ENCODE results near the gene TENM4. TPM values are rescaled to one million over a fixed set of nuclear protein-coding genes. Genes with fewer than 3 reads are reported as not detected.

The TENM4 gene
- total RNA-seq, 4 donors from 2014 or later: 7.7 to 39.3 (median 16.1) TPM

GRCh38 chr11:79362821-79363220 lies 78.0 kb downstream of the TENM4 start:
- 72 to 89% methylated on average over 4 of the region's 4 CpGs for WGBS, 2 donors

DNA sequence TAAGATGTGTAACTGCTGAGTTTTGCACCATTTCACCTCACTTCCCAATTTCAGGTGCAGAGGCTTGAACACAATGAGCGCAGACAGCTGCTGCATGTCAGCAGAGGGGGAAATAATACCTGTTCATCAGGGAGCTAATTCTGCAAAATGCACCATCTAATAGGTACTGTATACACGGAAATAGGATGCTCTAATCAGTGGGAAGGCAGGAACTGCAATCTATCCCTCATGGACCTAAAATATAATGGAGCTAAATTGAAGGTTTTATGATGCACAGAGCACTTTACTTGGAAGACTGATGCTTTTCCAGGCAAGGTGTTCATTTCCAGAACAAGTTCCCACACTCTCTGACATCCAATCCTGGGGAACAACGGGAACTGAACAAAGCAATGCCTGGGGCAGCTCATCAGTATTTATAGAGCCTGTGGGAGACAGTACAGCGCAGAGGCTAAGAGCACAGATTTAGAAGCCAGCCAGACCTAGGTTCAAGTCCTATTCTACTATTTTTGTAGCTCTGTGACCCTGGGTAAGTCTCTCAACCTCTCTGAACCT lies 78.5 kb downstream of the TENM4 start:
- WGBS, 2 donors: 74 to 84% methylated on average over 4 of the region's 4 CpGs
- no peak overlapping the region for H3K27ac ChIP-seq
- H3K4me3 ChIP-seq: no peak overlapping the region
- no peaks in the 10 kb centered on the region for H3K36me3 ChIP-seq
- TF ChIP-seq POLR2A (IDR thresholded peaks at IDR 0.05) (no peak), CTCF (IDR thresholded peaks at IDR 0.05) (no peak)
- no peaks in the 10 kb centered on the region for H3K9me3 ChIP-seq
- H3K4me1 ChIP-seq: no peaks in the 10 kb centered on the region
- no peak for DNase-seq
- no peaks in the 10 kb centered on the region for H3K27me3 ChIP-seq
- intact Hi-C loops (cut with DNase I): no loop called here

More at GRCh38 chr11:79362821-79363220, 78.0 kb downstream of the TENM4 start:
- Histone ChIP-seq H3K4me1 (no peaks in the 10 kb centered on the region), H3K9me3 (no peaks in the 10 kb centered on the region), H3K27me3 (no peaks in the 10 kb centered on the region), H3K4me3 (no peak overlapping the region), H3K36me3 (no peaks in the 10 kb centered on the region), H3K27ac (no peak overlapping the region)
- DNase-seq: no peak
- intact Hi-C loops (cut with DNase I): no loop called here
- TF ChIP-seq POLR2A (IDR thresholded peaks at IDR 0.05): no peak
- TF ChIP-seq CTCF (IDR thresholded peaks at IDR 0.05): no peak

- Histone ChIP-seq H3K36me3 (no peaks in the 10 kb centered on the region), H3K4me3 (no peak overlapping the region), H3K9me3 (no peaks in the 10 kb centered on the region), H3K27ac (no peak overlapping the region), H3K4me1 (no peaks in the 10 kb centered on the region), H3K27me3 (no peaks in the 10 kb centered on the region)
- intact Hi-C loops (cut with DNase I): no loop called here
- WGBS, 2 donors: 79 to 82% methylated on average over 5 of the region's 5 CpGs
- no peak for DNase-seq
- TF ChIP-seq CTCF (IDR thresholded peaks at IDR 0.05) (no peak), POLR2A (IDR thresholded peaks at IDR 0.05) (no peak)
These were observed 82.6 kb downstream of the TENM4 start for GRCh38 chr11:79358258-79358657.

DNA sequence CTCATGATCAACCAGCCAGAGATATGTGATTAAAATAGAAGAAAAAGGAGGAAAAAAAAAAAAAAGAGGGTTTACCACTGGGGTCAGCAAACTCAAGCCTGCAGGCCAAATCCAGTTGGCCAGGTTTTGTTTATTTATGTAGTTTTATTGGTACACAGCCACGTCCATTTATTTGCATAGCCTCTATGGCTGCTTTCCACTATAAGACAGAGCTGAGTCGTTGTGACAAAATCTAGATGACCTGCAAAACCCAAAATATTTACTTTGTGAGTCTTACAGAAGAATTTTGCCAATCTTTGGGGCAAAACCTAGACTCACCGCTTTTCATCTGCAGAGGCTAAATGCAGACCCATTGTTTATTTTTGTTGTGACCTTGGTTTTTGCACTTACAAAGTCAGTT lies 87.1 kb downstream of the TENM4 start:
- 44 to 49% methylated on average over 3 of the region's 3 CpGs for WGBS, 2 donors

GRCh38 chr11:79352349-79352703 lies 88.5 kb downstream of the TENM4 start:
- no peak for TF ChIP-seq POLR2A (IDR thresholded peaks at IDR 0.05)
- no peak for TF ChIP-seq CTCF (IDR thresholded peaks at IDR 0.05)
- no peak overlapping the region for H3K4me3 ChIP-seq
- WGBS, 2 donors: 18 to 66% methylated on average over 3 to 5 of the region's 5 CpGs
- H3K9me3 ChIP-seq: no peaks in the 10 kb centered on the region
- intact Hi-C loops (cut with DNase I): no loop called here
- no peaks in the 10 kb centered on the region for H3K27me3 ChIP-seq
- H3K4me1 ChIP-seq: peaks cover 0 to 13% (median 0%) of the 10 kb centered on the region in 3 donors
- no peak for DNase-seq
- no peaks in the 10 kb centered on the region for H3K36me3 ChIP-seq
- no peak overlapping the region for H3K27ac ChIP-seq

More for the DNA sequence above, 87.1 kb downstream of the TENM4 start:
- DNase-seq: no peak
- no peak overlapping the region for H3K27ac ChIP-seq
- TF ChIP-seq POLR2A (IDR thresholded peaks at IDR 0.05) (no peak), CTCF (IDR thresholded peaks at IDR 0.05) (no peak)
- no peaks in the 10 kb centered on the region for H3K27me3 ChIP-seq
- H3K4me1 ChIP-seq: peaks cover 0 to 13% (median 0%) of the 10 kb centered on the region in 3 donors
- no peaks in the 10 kb centered on the region for H3K36me3 ChIP-seq
- no peak overlapping the region for H3K4me3 ChIP-seq
- intact Hi-C loops (cut with DNase I): no loop called here
- H3K9me3 ChIP-seq: no peaks in the 10 kb centered on the region
